HG03097 (cell line): ENCODE results near the gene CEBPZ.

Experiments used
- ATAC-seq: cut with Tn5 transposase; IDR thresholded peaks from one replicate; pipeline ENCODE4 v1.9.1; 2021; ENCODE audit not compliant: unreplicated experiment, low FRiP score

The CEBPZ gene

GRCh38 chr2:37181726-37182684 is 49.4 kb downstream of the CEBPZ start:
- ATAC-seq, result no peak

GRCh38 chr2:37180640-37181039 is 50.8 kb downstream of the CEBPZ start:
- no peak for ATAC-seq

- ATAC-seq, result no peak
These were observed 51.3 kb downstream of the CEBPZ start for GRCh38 chr2:37180006-37180639.

- ATAC-seq, result no peak
These were observed 57.7 kb downstream of the CEBPZ start for GRCh38 chr2:37173741-37174140.

- no peak for ATAC-seq
These were observed 59.8 kb downstream of the CEBPZ start for GRCh38 chr2:37171624-37171950.

- no peak for ATAC-seq
These were observed 63.0 kb downstream of the CEBPZ start for GRCh38 chr2:37168217-37168981.

- ATAC-seq, result no peak
These were observed 63.7 kb downstream of the CEBPZ start for GRCh38 chr2:37167636-37168180.

GRCh38 chr2:37164757-37165156 is 66.6 kb downstream of the CEBPZ start:
- ATAC-seq, result no peak

GRCh38 chr2:37156857-37157714 is 74.3 kb downstream of the CEBPZ start, which contains the start of gene EIF2AK2:
EIF2AK2 (minus strand) TSS chr2:37156980; CDS start chr2:37147806, 9,174 bp downstream.
- ATAC-seq, result peak; percentile 75

- peak; percentile 33 for ATAC-seq
These were observed 75.1 kb downstream of the CEBPZ start for GRCh38 chr2:37156071-37156856.

- ATAC-seq, result no peak
These were observed 76.6 kb downstream of the CEBPZ start for GRCh38 chr2:37154785-37155184.

- no peak for ATAC-seq
These were observed 78.2 kb downstream of the CEBPZ start for GRCh38 chr2:37153224-37153623.
